PFSK-1 (cell line): ENCODE measurements around the gene FOXF1.

Experiments
- FOXP2 ChIP-seq: optimal IDR thresholded peaks from 2 replicates; pipeline ENCODE3; 2011; ENCODE audit warnings: borderline replicate concordance, control low read depth, inconsistent platforms; ENCODE audit not compliant: insufficient read depth; ENCODE audit errors: extremely low read length, extremely low read depth
- POLR2AphosphoS5 ChIP-seq: IDR thresholded peaks from 2 replicates; pipeline ENCODE4 v1.6.1; 2012; ENCODE audit warnings: low read depth, mild to moderate bottlenecking, control low read depth, low read length, moderate library complexity
- REST ChIP-seq, 2 experiments: IDR thresholded peaks; 2 replicates each; pipeline versions ENCODE4 v1.6.1 to v1.8.0; 2011 to 2012; ENCODE audit warnings: low read depth in 2 of 2, low read length in 2 of 2, control low read depth in 1 of 2, inconsistent platforms in 1 of 2, mild to moderate bottlenecking in 1 of 2, moderate library complexity in 1 of 2; ENCODE audit not compliant: insufficient read depth in 1 of 2
- SIN3A ChIP-seq: IDR thresholded peaks from 2 replicates; pipeline ENCODE4 v1.6.1; 2012; ENCODE audit warnings: mild to moderate bottlenecking, low read length, moderate library complexity, borderline replicate concordance; ENCODE audit not compliant: insufficient read depth
- TAF1 ChIP-seq: IDR thresholded peaks from 2 replicates; pipeline ENCODE4 v1.6.1; 2012; ENCODE audit warnings: low read length, control low read depth, borderline replicate concordance; ENCODE audit not compliant: insufficient read depth

FOXF1 gene

GRCh38 chr16:86480444-86480843 lies 29.9 kb upstream of the FOXF1 start:
- TF ChIP-seq POLR2AphosphoS5 (no peak), SIN3A (no peak), REST (IDR thresholded peaks at IDR 0.05; ENCODE audit: insufficient read depth in 1 of 2, low read depth in 2 of 2, low read length in 2 of 2) (no peak), TAF1 (no peak), FOXP2 (no peak)

GRCh38 chr16:86481607-86482006 lies 28.7 kb upstream of the FOXF1 start:
- no peak for TF ChIP-seq SIN3A
- TF ChIP-seq REST (IDR thresholded peaks at IDR 0.05; ENCODE audit: insufficient read depth in 1 of 2, low read depth in 2 of 2, low read length in 2 of 2) = no peak

- TF ChIP-seq POLR2AphosphoS5 (no peak), REST (IDR thresholded peaks at IDR 0.05; ENCODE audit: insufficient read depth in 1 of 2, low read depth in 2 of 2, low read length in 2 of 2) (no peak), TAF1 (no peak), FOXP2 (no peak), SIN3A (no peak)
Measured at GRCh38 chr16:86484240-86484639, 26.1 kb upstream of the FOXF1 start.

GRCh38 chr16:86485746-86486145 lies 24.6 kb upstream of the FOXF1 start:
- TF ChIP-seq REST (IDR thresholded peaks at IDR 0.05; ENCODE audit: insufficient read depth in 1 of 2, low read depth in 2 of 2, low read length in 2 of 2) (no peak), SIN3A (no peak), TAF1 (no peak), FOXP2 (no peak), POLR2AphosphoS5 (no peak)
